ENCODE results near the gene HECTD2.
A peak's percentile ranks its signal among the peaks of the same experiment; 100 is the strongest.

Gene HECTD2

GRCh38 chr10:91472911-91473310 is 62.8 kb downstream of the HECTD2 start:
- Mint-ChIP-seq H3K27me3 (peaks cover 0 to 6% of the 10 kb centered on the region in 2 donors), H3K9me3 (peaks cover 14 to 18% of the 10 kb centered on the region in 2 donors), H3K4me1 (no peaks in the 10 kb centered on the region), H3K4me3 (no peak overlapping the region), H3K27ac (no peak overlapping the region), H3K36me3 (peaks cover 10 to 15% of the 10 kb centered on the region in 2 donors)
- DNase-seq (no peak), ATAC-seq (replicated peaks) (no peak)

GRCh38 chr10:91474009-91474408 is 63.9 kb downstream of the HECTD2 start:
- DNase-seq (no peak), ATAC-seq (replicated peaks) (no peak)
- Mint-ChIP-seq H3K4me1 (no peaks in the 10 kb centered on the region), H3K27me3 (no peaks in the 10 kb centered on the region), H3K4me3 (no peak overlapping the region), H3K27ac (no peak overlapping the region), H3K9me3 (peaks cover 10 to 13% of the 10 kb centered on the region in 2 donors), H3K36me3 (peaks cover 5 to 9% of the 10 kb centered on the region in 2 donors)

- Mint-ChIP-seq H3K27ac (no peak overlapping the region), H3K9me3 (no peaks in the 10 kb centered on the region), H3K4me1 (no peaks in the 10 kb centered on the region), H3K4me3 (no peak overlapping the region), H3K36me3 (peaks cover 3 to 5% of the 10 kb centered on the region in 2 donors), H3K27me3 (no peaks in the 10 kb centered on the region)
- DNase-seq (no peak), ATAC-seq (replicated peaks) (no peak)
Measured at GRCh38 chr10:91477236-91477635, 67.1 kb downstream of the HECTD2 start.

- no peaks in the 10 kb centered on the region for H3K4me1 Mint-ChIP-seq
- H3K9me3 Mint-ChIP-seq = no peaks in the 10 kb centered on the region
- no peak overlapping the region for H3K4me3 Mint-ChIP-seq
- peaks cover 3 to 10% of the 10 kb centered on the region in 2 donors for H3K36me3 Mint-ChIP-seq
- ATAC-seq (replicated peaks) (no peak), DNase-seq (no peak)
- H3K27ac Mint-ChIP-seq = no peak overlapping the region
- H3K27me3 Mint-ChIP-seq = no peaks in the 10 kb centered on the region
Measured at GRCh38 chr10:91479583-91479982, 69.4 kb downstream of the HECTD2 start.

GRCh38 chr10:91487911-91488582 is 77.9 kb downstream of the HECTD2 start:
- no peaks in the 10 kb centered on the region for H3K4me1 Mint-ChIP-seq
- H3K9me3 Mint-ChIP-seq = no peaks in the 10 kb centered on the region
- no peak for ATAC-seq (replicated peaks)
- no peaks in the 10 kb centered on the region for H3K27me3 Mint-ChIP-seq
- no peak overlapping the region for H3K27ac Mint-ChIP-seq
- DNase-seq = no peak
- H3K36me3 Mint-ChIP-seq = peaks cover 0 to 6% of the 10 kb centered on the region in 2 donors
- no peak overlapping the region for H3K4me3 Mint-ChIP-seq

GRCh38 chr10:91493313-91493712 is 83.2 kb downstream of the HECTD2 start:
- Mint-ChIP-seq H3K4me3 (no peak overlapping the region), H3K4me1 (no peaks in the 10 kb centered on the region), H3K36me3 (no peaks in the 10 kb centered on the region), H3K9me3 (no peaks in the 10 kb centered on the region), H3K27me3 (no peaks in the 10 kb centered on the region), H3K27ac (no peak overlapping the region)
- DNase-seq (no peak), ATAC-seq (replicated peaks) (no peak)

GRCh38 chr10:91495402-91495801 is 85.3 kb downstream of the HECTD2 start:
- Mint-ChIP-seq H3K4me3 (no peak overlapping the region), H3K27ac (no peak overlapping the region), H3K27me3 (no peaks in the 10 kb centered on the region), H3K9me3 (no peaks in the 10 kb centered on the region), H3K4me1 (no peaks in the 10 kb centered on the region), H3K36me3 (peaks cover 7 to 13% of the 10 kb centered on the region in 2 donors)
- no peak for DNase-seq
- ATAC-seq (replicated peaks) = no peak

DNA sequence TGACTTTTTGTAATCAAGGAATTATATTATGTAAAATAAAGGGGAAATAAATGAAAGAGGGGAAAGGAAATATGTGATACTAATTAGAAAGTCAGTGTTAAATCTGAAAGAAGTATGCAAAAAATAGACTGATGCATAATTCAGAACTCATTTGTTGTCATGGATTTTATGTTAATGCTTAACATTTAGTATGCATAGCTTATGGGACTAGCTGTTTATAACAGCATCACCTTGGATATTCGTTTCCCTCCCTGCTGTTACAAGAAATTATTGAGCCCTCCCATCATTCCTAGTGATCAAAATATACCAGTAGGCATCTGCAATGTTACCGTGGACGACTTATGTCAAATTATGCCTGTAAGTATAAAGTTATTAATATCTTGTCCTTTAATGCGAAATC is 85.9 kb downstream of the HECTD2 start:
- Mint-ChIP-seq H3K9me3 (no peaks in the 10 kb centered on the region), H3K27me3 (no peaks in the 10 kb centered on the region), H3K27ac (no peak overlapping the region), H3K36me3 (peaks cover 9 to 16% of the 10 kb centered on the region in 2 donors), H3K4me3 (no peak overlapping the region), H3K4me1 (no peaks in the 10 kb centered on the region)
- ATAC-seq (replicated peaks) (no peak), DNase-seq (no peak)

GRCh38 chr10:91511549-91512330 is 101.6 kb downstream of the HECTD2 start:
- no peak for ATAC-seq (replicated peaks)
- H3K27me3 Mint-ChIP-seq = no peaks in the 10 kb centered on the region
- H3K4me3 Mint-ChIP-seq = no peak overlapping the region
- H3K36me3 Mint-ChIP-seq = peaks cover 3 to 15% of the 10 kb centered on the region in 2 donors
- H3K4me1 Mint-ChIP-seq = peaks cover 0 to 3% of the 10 kb centered on the region in 2 donors
- DNase-seq = no peak
- peaks cover 0 to 1% of the 10 kb centered on the region in 2 donors for H3K9me3 Mint-ChIP-seq
- no peak overlapping the region for H3K27ac Mint-ChIP-seq

- H3K27ac Mint-ChIP-seq = no peak overlapping the region
- peaks cover 0 to 3% of the 10 kb centered on the region in 2 donors for H3K4me1 Mint-ChIP-seq
- no peak overlapping the region for H3K4me3 Mint-ChIP-seq
- ATAC-seq (replicated peaks) (no peak), DNase-seq (no peak)
- peaks cover 5 to 17% of the 10 kb centered on the region in 2 donors for H3K36me3 Mint-ChIP-seq
- peaks cover 1 to 2% of the 10 kb centered on the region in 2 donors for H3K9me3 Mint-ChIP-seq
- no peaks in the 10 kb centered on the region for H3K27me3 Mint-ChIP-seq
Measured at GRCh38 chr10:91512458-91512857, 102.3 kb downstream of the HECTD2 start.

DNA sequence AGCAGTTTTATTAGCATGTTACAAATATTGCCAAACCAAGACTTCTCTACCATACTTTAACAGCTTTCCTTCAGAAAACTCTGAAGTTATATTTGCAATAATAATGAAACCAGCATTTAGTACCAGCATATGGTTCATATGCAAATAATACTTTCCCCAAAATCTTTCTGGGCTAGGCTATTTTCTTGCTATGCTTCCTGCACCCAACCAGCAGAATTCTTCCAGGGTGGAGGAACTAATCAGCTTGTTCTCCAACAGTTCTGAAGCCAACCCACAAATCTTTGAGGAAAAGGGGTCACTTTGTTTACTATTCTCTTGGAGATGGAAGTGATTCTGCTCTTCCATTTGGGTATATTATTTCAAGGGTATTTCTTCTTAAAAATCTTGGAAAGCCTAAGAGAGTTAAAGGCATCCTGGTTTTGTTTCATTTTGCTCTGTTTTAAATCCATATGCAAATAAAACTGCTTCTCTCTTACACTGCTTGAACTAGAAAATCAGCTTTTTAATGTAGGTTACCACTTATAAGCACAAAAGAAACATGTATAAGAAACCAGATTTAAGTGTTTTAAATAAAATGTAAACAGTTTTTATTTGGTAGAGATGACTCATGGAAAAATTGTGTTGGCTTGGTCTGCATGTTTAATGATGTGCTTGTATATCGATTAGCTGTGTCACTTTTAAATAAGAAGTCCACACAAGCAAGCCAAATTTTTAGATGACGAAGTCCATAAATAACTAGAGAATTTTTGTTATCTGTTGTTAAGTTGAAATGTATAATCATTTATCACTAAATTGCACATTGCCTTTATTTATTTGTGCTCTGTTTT is 103.7 kb downstream of the HECTD2 start:
- ATAC-seq (replicated peaks) = no peak

DNA sequence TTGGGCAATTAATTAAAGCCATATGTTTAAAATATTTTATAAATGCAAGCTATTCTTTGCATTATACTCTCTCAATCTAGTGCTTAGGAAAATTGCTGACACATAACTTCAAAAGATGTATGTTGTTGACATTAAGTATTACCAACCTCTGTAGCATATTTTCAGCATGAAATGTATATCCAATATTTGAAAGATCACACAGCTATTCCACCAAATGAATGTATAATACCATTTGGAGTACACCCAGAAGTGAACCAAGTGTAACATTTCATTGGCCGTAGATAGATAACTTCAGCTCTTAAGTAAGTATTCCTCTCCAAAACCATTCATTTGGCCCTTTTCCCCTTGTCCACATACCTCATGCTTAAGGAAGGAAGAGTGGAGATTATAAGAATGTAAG is 104.6 kb downstream of the HECTD2 start:
- Mint-ChIP-seq H3K9me3 (peaks cover 4 to 9% of the 10 kb centered on the region in 2 donors), H3K4me3 (no peak overlapping the region), H3K27ac (peak overlapping the region; percentile 33), H3K4me1 (peaks cover 0 to 3% of the 10 kb centered on the region in 2 donors), H3K36me3 (peaks cover 17 to 28% of the 10 kb centered on the region in 2 donors), H3K27me3 (no peaks in the 10 kb centered on the region)
- no peak for DNase-seq
- no peak for ATAC-seq (replicated peaks)

More for the DNA sequence above, 103.7 kb downstream of the HECTD2 start:
- no peak for DNase-seq
- H3K36me3 Mint-ChIP-seq = peaks cover 12 to 23% of the 10 kb centered on the region in 2 donors
- H3K4me3 Mint-ChIP-seq = no peak overlapping the region
- H3K9me3 Mint-ChIP-seq = peaks cover 4 to 9% of the 10 kb centered on the region in 2 donors
- H3K4me1 Mint-ChIP-seq = peaks cover 0 to 3% of the 10 kb centered on the region in 2 donors
- H3K27ac Mint-ChIP-seq = no peak overlapping the region
- H3K27me3 Mint-ChIP-seq = no peaks in the 10 kb centered on the region

GRCh38 chr10:91517394-91517793 is 107.2 kb downstream of the HECTD2 start:
- Mint-ChIP-seq H3K4me1 (peaks cover 0 to 9% of the 10 kb centered on the region in 2 donors), H3K36me3 (peaks cover 18 to 37% of the 10 kb centered on the region in 2 donors), H3K27ac (no peak overlapping the region), H3K9me3 (peaks cover 4 to 13% of the 10 kb centered on the region in 2 donors), H3K4me3 (no peak overlapping the region), H3K27me3 (peaks cover 0 to 5% of the 10 kb centered on the region in 2 donors)
- DNase-seq = no peak
- no peak for ATAC-seq (replicated peaks)

GRCh38 chr10:91519899-91520514 is 109.9 kb downstream of the HECTD2 start:
- Mint-ChIP-seq H3K9me3 (peaks cover 4 to 13% of the 10 kb centered on the region in 2 donors), H3K4me3 (no peak overlapping the region), H3K27ac (no peak overlapping the region), H3K4me1 (peaks cover 0 to 7% of the 10 kb centered on the region in 2 donors), H3K36me3 (peaks cover 17 to 34% of the 10 kb centered on the region in 2 donors), H3K27me3 (peaks cover 12 to 16% of the 10 kb centered on the region in 2 donors)
- ATAC-seq (replicated peaks) (no peak), DNase-seq (no peak)
